Loucy (cell line): ENCODE measurements around the gene KRT35.

Source experiments
- EZH2phosphoT487 ChIP-seq: fragments of 200-600 bp; IDR thresholded peaks from 2 replicates; pipeline ENCODE4 v1.6.1; 2018; ENCODE audit warnings: antibody characterized with exemption, mild to moderate bottlenecking, moderate library complexity, borderline replicate concordance
- TF ChIP-seq, protein P1 (sequence below): fragments of 200-600 bp; sonication (generic); conservative IDR thresholded peaks from 2 replicates; pipeline ENCODE4 v1.5.1; 2014; ENCODE audit warnings: mild to moderate bottlenecking, antibody characterized with exemption, low read length

DNA sequence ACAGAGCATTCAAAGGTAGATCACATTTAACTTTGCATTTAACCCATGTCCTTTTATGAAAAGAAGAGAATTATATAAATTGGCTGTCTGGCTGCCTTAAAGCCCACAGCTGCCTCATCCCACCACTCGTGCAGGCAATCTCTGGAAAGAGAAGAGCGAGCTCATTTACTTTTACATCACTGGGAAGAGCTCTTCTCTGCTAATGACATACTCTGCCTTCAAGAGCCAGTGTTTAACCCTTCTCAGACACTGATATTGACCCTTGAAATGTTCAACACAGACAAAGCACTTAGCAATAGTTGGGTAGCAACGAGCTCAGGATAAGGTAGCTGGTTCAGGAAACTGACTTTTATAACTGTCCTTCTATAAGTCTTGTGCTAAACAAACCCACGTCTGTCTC is 46.9 kb downstream of the KRT35 start:
- TF ChIP-seq, protein P1, sequence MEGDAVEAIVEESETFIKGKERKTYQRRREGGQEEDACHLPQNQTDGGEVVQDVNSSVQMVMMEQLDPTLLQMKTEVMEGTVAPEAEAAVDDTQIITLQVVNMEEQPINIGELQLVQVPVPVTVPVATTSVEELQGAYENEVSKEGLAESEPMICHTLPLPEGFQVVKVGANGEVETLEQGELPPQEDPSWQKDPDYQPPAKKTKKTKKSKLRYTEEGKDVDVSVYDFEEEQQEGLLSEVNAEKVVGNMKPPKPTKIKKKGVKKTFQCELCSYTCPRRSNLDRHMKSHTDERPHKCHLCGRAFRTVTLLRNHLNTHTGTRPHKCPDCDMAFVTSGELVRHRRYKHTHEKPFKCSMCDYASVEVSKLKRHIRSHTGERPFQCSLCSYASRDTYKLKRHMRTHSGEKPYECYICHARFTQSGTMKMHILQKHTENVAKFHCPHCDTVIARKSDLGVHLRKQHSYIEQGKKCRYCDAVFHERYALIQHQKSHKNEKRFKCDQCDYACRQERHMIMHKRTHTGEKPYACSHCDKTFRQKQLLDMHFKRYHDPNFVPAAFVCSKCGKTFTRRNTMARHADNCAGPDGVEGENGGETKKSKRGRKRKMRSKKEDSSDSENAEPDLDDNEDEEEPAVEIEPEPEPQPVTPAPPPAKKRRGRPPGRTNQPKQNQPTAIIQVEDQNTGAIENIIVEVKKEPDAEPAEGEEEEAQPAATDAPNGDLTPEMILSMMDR = no peak
- TF ChIP-seq EZH2phosphoT487 = no peak
